Activated naive CD4-positive, alpha-beta T cell treated with anti-CD3 and anti-CD28 coated beads, Interleukin-2, amount 50 U/mL, for 24 hours (primary cell): ENCODE data around the gene MYOF.
"Not testable (repeated sequence)": the region's sequence is repeated elsewhere in the genome, so short reads cannot be mapped to it uniquely, and the experiment has no call there.

ENCODE experiments used
- H3K27ac Mint-ChIP-seq: one replicate; pipeline ENCODE4 v1.8.0; 2021; ENCODE audit warnings: mild to moderate bottlenecking, mixed read lengths
- H3K27me3 Mint-ChIP-seq: one replicate; pipeline ENCODE4 v1.8.0; 2021; ENCODE audit warnings: mixed read lengths
- H3K36me3 Mint-ChIP-seq: one replicate; pipeline ENCODE4 v1.8.0; 2021; ENCODE audit warnings: mixed read lengths
- H3K4me1 Mint-ChIP-seq: one replicate; pipeline ENCODE4 v1.8.0; 2021; ENCODE audit warnings: mixed read lengths
- H3K4me3 Mint-ChIP-seq: one replicate; pipeline ENCODE4 v1.8.0; 2021; ENCODE audit warnings: mild to moderate bottlenecking, mixed read lengths
- H3K9me3 Mint-ChIP-seq: one replicate; pipeline ENCODE4 v1.8.0; 2021; ENCODE audit warnings: mixed read lengths

The MYOF gene

GRCh38 chr10:93299606-93300287 is 182.4 kb downstream of the MYOF start:
- Mint-ChIP-seq H3K36me3 (no peaks in the 10 kb centered on the region), H3K27ac (no peak overlapping the region), H3K4me3 (no peak overlapping the region)

DNA sequence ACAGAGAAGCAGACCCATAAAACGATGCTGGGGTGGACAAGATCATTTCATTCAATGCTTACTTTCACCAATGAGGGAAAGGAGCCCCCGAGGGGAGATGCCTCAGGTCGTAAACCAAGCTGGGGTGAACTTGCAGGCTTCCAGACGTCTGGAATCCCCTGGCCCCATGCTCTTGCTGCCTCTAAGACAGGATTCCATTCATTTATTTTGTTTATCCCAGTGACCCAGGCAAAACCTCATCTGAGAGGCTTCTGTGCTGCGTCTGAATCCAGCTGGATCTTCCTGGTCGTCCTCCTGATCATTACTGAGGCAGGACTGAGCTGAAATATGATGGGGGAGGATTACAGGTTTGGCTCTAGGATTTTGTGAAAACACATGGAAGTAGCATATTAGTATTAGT is 182.9 kb downstream of the MYOF start:
- no peak overlapping the region for H3K27ac Mint-ChIP-seq
- H3K36me3 Mint-ChIP-seq = no peaks in the 10 kb centered on the region
- no peaks in the 10 kb centered on the region for H3K27me3 Mint-ChIP-seq
- H3K4me3 Mint-ChIP-seq = no peak overlapping the region
- H3K4me1 Mint-ChIP-seq = no peaks in the 10 kb centered on the region
- H3K9me3 Mint-ChIP-seq = no peaks in the 10 kb centered on the region

More at GRCh38 chr10:93299606-93300287, 182.4 kb downstream of the MYOF start:
- no peaks in the 10 kb centered on the region for H3K4me1 Mint-ChIP-seq
- H3K27me3 Mint-ChIP-seq = no peaks in the 10 kb centered on the region
- H3K9me3 Mint-ChIP-seq = no peaks in the 10 kb centered on the region

DNA sequence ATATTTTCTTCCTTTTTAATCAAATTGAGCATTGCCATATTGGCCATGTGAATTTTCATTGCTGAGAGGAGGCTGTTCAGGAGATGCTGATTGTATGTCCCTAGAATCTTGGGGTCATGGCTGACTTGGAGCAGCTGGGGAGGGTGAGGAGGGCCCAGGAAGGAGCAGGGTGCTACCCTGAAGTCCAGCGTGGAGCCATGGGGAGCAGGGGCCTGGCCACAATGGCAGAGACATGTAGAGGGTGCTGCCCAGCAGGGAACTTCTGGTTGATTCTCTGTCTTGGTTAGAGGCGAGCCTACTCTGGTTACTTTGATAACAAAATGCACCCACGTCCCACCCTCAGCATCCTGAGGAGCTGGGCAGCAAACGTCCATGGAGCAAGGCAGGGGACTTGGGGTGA is 186.0 kb downstream of the MYOF start:
- H3K9me3 Mint-ChIP-seq = no peaks in the 10 kb centered on the region
- H3K27ac Mint-ChIP-seq = no peak overlapping the region
- H3K4me3 Mint-ChIP-seq = no peak overlapping the region
- H3K27me3 Mint-ChIP-seq = no peaks in the 10 kb centered on the region
- no peaks in the 10 kb centered on the region for H3K36me3 Mint-ChIP-seq
- no peaks in the 10 kb centered on the region for H3K4me1 Mint-ChIP-seq

DNA sequence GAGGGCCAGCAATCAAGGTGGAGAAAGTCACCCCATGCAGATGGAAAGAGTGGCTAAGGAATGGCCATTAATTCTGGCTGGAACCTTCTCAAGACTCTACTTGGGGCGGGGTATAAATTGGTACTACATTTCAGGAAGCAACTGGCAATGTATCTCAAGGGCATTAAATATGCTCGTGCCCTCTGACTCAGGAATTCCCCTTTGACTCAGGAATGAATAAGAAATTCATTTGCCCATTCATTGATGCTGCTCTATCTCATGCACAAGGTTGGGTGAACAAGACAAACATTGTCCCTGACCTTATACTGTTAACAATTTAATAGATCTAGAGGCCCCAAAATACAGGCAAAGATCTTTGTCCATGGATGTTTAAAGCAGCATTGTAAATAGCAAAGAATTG is 188.1 kb downstream of the MYOF start:
- Mint-ChIP-seq H3K4me3 (no peak overlapping the region), H3K27ac (no peak overlapping the region), H3K4me1 (no peaks in the 10 kb centered on the region), H3K27me3 (peaks cover 2% of the 10 kb centered on the region), H3K9me3 (no peaks in the 10 kb centered on the region), H3K36me3 (no peaks in the 10 kb centered on the region)

GRCh38 chr10:93290661-93291354 is 191.3 kb downstream of the MYOF start:
- no peaks in the 10 kb centered on the region for H3K36me3 Mint-ChIP-seq
- no peak overlapping the region for H3K4me3 Mint-ChIP-seq
- no peaks in the 10 kb centered on the region for H3K9me3 Mint-ChIP-seq
- H3K4me1 Mint-ChIP-seq = no peaks in the 10 kb centered on the region
- H3K27ac Mint-ChIP-seq = no peak overlapping the region
- peaks cover 2% of the 10 kb centered on the region for H3K27me3 Mint-ChIP-seq

GRCh38 chr10:93288679-93289634 is 193.2 kb downstream of the MYOF start:
- Mint-ChIP-seq H3K27ac (no peak overlapping the region), H3K4me1 (no peaks in the 10 kb centered on the region), H3K4me3 (no peak overlapping the region), H3K9me3 (no peaks in the 10 kb centered on the region), H3K36me3 (no peaks in the 10 kb centered on the region), H3K27me3 (peaks cover 2% of the 10 kb centered on the region)

DNA sequence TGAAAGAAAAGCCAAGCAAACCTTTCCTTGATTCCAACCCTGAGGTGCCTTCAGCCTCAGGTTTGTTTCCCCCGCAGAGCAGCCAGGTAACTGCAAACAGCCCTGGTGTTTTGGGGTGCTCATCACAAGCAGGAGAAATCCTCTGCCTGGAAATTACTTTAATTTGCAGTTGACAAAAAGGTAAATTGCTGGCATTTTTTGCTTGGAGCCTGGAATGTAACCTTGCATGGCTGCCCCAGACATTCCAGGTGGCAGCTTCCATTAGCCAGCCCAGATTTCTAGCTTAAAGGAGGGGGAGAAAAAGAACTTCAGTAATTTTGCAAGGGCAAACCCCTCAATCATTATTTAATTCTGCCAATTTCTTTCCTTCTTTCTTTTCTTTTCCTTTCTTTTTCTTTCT is 194.4 kb downstream of the MYOF start:
- Mint-ChIP-seq H3K4me1 (no peaks in the 10 kb centered on the region), H3K4me3 (no peak overlapping the region), H3K27ac (no peak overlapping the region), H3K36me3 (no peaks in the 10 kb centered on the region), H3K9me3 (no peaks in the 10 kb centered on the region), H3K27me3 (peaks cover 2% of the 10 kb centered on the region)

- not testable (repeated sequence) for H3K4me3 Mint-ChIP-seq, H3K9me3 Mint-ChIP-seq, H3K27ac Mint-ChIP-seq, H3K27me3 Mint-ChIP-seq, H3K4me1 Mint-ChIP-seq, H3K36me3 Mint-ChIP-seq
Observed at GRCh38 chr10:93284246-93284645, 197.9 kb downstream of the MYOF start.

GRCh38 chr10:93281367-93281720 is 200.8 kb downstream of the MYOF start:
- no peaks in the 10 kb centered on the region for H3K27me3 Mint-ChIP-seq
- H3K36me3 Mint-ChIP-seq = no peaks in the 10 kb centered on the region
- no peak overlapping the region for H3K4me3 Mint-ChIP-seq
- H3K9me3 Mint-ChIP-seq = no peaks in the 10 kb centered on the region
- no peak overlapping the region for H3K27ac Mint-ChIP-seq
- H3K4me1 Mint-ChIP-seq = no peaks in the 10 kb centered on the region

DNA sequence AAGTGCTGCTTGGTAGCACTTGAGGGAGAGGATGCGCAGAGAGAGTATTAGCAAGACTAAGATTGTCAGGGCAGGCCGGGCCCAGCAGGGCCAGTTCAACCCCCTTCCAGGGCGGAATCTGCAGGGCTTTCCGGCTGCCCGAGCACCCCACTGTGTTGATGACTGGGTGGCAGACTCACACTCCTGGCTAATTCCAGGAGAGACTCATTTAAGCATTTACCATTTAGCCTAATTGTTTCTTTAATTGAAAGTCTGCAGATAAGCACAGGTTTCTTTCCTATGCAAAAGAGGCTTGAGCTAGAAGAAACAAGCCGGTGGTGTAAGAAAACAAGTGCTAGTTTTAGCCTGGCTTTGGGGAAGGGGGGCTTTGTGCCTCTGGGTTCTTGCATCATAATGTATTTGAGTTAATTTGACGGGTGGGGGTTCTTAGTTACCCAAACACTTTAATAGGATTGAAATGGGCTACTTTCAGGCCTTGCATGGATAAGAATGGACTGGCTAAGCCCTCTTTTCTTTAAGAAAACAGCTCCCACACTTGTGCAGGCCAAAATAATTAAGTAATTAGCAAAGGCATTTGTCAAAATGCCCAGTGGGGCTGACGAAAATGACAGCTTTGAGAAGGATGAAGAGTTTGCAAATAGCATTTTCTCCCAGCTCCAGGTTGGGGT is 201.3 kb downstream of the MYOF start:
- Mint-ChIP-seq H3K4me1 (no peaks in the 10 kb centered on the region), H3K9me3 (no peaks in the 10 kb centered on the region), H3K36me3 (no peaks in the 10 kb centered on the region), H3K4me3 (no peak overlapping the region), H3K27me3 (no peaks in the 10 kb centered on the region), H3K27ac (no peak overlapping the region)

GRCh38 chr10:93280121-93280698 is 201.9 kb downstream of the MYOF start:
- Mint-ChIP-seq H3K4me1 (no peaks in the 10 kb centered on the region), H3K27ac (no peak overlapping the region), H3K4me3 (no peak overlapping the region), H3K27me3 (no peaks in the 10 kb centered on the region), H3K36me3 (no peaks in the 10 kb centered on the region), H3K9me3 (no peaks in the 10 kb centered on the region)

GRCh38 chr10:93277360-93277759 is 204.8 kb downstream of the MYOF start:
- Mint-ChIP-seq H3K4me1 (no peaks in the 10 kb centered on the region), H3K27ac (no peak overlapping the region), H3K27me3 (no peaks in the 10 kb centered on the region), H3K4me3 (no peak overlapping the region), H3K9me3 (no peaks in the 10 kb centered on the region), H3K36me3 (no peaks in the 10 kb centered on the region)

- no peaks in the 10 kb centered on the region for H3K9me3 Mint-ChIP-seq
Observed at GRCh38 chr10:93274419-93274818, 207.7 kb downstream of the MYOF start.

GRCh38 chr10:93272884-93273675 is 209.1 kb downstream of the MYOF start:
- Mint-ChIP-seq H3K27ac (no peak overlapping the region), H3K4me1 (no peaks in the 10 kb centered on the region), H3K27me3 (no peaks in the 10 kb centered on the region), H3K9me3 (no peaks in the 10 kb centered on the region), H3K4me3 (no peak overlapping the region), H3K36me3 (peaks cover 2% of the 10 kb centered on the region)

More at GRCh38 chr10:93274419-93274818, 207.7 kb downstream of the MYOF start:
- no peak overlapping the region for H3K27ac Mint-ChIP-seq
- H3K4me3 Mint-ChIP-seq = no peak overlapping the region
- H3K4me1 Mint-ChIP-seq = no peaks in the 10 kb centered on the region
- peaks cover 2% of the 10 kb centered on the region for H3K36me3 Mint-ChIP-seq
- no peaks in the 10 kb centered on the region for H3K27me3 Mint-ChIP-seq
